HG03520 (cell line): ENCODE data around the gene FAM163B.

ENCODE experiments used
- ATAC-seq: cut with Tn5 transposase; IDR thresholded peaks from one replicate; pipeline ENCODE4 v1.9.1; 2021; ENCODE audit warnings: mild to moderate bottlenecking, moderate library complexity; ENCODE audit not compliant: unreplicated experiment

FAM163B gene

DNA sequence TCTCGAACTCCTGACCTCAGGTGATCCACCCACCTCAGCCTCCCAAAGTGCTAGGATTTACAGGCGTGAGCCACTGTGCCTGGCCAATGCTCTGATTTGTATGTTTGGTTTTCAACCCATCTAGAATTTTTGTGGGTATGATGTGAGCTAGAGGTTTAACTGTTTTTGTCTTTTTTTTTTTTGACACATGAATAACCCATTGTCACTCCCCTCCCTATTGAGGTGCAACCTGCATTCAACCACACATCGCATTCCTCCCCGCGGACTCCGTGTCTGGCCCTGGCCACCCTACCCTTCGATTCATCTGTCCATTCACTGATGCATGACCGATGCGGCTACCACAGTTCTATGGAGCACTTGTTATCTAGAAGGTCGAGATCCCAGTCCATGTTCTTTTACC, 9.5 kb upstream of the FAM163B start:
- no peak for ATAC-seq

DNA sequence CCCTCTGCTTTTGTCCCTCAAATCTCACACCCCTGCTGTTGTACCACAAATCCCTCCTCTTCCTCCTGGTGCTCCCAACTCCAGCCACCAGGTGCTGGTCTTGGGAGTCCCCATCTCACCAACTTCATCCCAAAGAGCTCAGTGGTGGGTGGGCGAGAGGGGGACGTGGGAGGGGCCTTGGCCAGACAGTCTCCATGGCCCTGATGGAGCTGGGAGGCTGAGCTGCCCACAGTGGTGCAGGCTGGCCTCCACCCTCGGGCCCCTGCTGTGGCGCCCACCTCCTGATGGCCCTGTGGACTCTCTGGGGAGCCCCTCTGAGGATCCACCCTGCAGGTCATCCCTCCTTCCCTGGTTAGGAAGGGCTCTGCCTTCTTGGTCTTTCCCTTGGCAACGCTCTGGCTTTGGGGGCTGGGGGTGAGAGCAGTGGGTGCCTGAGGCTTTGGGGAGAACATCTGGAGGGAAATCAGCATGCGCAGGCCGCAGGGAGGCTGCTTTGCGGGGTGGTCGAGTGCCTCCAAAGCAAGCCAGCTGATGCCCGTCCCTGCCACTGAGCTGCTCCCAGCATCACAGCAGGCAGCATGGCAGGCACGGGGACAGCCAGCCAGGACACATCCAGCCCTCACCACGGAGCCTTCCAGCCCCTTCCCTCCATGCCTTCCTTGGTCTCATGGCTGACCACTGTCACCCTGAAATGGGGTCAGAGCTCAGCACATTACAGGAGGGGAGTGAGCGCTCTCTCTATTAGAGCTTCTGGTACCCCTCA, 7.6 kb upstream of the FAM163B start:
- ATAC-seq: no peak

- ATAC-seq: no peak
Measured at GRCh38 chr9:133615606-133616188, 6.5 kb upstream of the FAM163B start.

DNA sequence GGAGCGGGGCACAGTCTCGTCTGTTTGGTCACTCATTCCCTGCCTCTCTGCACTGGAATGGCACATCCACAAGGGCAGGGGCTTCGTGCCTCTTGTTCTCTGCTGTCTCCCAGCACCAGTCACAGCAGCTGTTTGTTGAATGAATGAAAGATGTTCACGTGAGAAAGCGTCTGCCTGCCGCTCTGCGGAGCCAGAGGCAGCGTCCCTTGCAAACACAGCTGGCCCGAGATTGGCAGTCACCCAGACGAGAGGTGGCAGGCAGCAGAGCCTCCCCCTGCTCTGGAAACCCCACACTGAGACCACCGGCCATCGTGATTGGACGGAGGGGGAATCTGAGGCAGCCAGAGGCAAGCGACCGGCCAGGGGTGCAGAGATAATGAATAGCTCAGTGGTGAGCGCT, 6.0 kb upstream of the FAM163B start:
- no peak for ATAC-seq

GRCh38 chr9:133614678-133615077, 5.5 kb upstream of the FAM163B start:
- no peak for ATAC-seq

DNA sequence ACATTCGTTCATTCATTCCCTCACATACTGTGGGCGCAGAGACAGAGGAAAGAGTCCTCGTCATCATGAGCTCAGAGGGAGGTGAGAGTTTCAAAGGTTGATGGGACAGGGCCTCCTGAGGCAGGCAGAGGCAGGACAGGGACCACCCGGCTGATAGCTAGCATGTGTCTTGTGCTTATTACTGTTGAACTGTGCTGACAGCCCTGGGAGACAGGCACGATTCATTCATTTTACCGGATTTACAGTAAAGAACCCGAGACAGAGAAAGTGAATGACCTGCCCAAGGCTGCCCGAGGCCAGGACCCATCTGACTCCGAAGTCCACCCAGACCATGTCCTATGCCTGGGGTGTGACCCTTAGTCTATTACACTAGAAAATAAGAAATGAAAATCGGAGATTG, 4.9 kb upstream of the FAM163B start:
- ATAC-seq: no peak

- ATAC-seq: no peak
Measured at GRCh38 chr9:133613432-133613831, 4.2 kb upstream of the FAM163B start.

DNA sequence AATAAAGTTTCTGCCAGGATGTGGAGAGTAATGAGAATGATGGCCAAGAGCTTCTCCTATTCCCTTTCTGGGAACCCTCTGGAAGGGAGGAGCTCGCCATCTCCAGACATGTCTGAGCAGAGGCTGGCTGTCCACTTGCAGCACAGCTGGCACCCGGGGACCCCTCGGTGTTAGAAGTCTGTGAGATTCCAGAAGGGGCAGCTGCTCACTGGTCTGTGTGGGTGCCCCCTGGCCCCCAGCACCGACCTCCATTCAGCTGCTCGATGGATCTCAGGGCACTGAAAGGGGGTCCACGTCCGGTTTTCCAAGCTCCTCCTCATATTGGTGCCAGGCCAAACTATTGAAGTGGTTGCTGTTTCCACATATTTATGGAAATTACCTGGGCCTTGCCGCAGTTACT, 3.6 kb upstream of the FAM163B start:
- ATAC-seq: no peak

- ATAC-seq: no peak
Measured at GRCh38 chr9:133612051-133612450, 2.9 kb upstream of the FAM163B start.

DNA sequence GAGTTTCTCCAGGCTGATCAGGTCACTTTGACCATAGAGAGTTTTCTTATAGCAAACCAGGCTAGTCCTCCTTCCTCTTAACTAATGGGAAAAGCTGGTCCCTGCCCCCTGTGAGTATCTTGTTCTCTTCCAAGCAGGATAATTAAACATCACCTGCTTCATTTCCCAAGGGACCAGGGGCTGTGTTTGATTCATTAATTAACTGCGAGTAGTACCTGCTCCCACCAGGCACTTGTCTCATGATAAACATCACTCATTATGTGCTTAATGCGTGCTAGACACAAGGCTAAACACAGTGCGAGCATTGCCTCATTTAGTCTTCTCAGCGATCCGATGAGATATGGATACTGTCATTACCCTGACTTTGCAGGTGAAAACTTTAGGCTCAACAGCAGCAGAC, 1.7 kb upstream of the FAM163B start:
- no peak for ATAC-seq

GRCh38 chr9:133608889-133609288, 300 bp downstream of the FAM163B start:
- ATAC-seq: no peak

- no peak for ATAC-seq
Measured at GRCh38 chr9:133608382-133608781, 807 bp downstream of the FAM163B start.

- no peak for ATAC-seq
Measured at GRCh38 chr9:133607976-133608375, 1.2 kb downstream of the FAM163B start.

- no peak for ATAC-seq
Measured at GRCh38 chr9:133607381-133607780, 1.8 kb downstream of the FAM163B start.

DNA sequence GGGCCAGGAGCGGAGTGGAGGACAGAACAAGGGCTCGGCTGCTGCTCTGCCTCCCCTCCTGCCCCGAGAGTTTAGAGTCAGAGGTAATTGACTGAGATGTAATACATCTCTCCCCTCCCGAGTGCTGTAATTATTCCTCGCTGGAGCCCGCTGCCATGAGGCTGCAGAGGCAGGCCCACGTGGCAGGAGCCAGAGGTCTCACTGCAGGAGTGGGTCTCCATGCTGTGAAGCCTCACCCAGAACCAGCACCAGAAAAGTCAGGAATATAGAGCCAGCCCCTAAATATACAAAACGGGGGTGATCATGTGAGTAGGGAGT, 2.5 kb downstream of the FAM163B start:
- ATAC-seq: no peak

DNA sequence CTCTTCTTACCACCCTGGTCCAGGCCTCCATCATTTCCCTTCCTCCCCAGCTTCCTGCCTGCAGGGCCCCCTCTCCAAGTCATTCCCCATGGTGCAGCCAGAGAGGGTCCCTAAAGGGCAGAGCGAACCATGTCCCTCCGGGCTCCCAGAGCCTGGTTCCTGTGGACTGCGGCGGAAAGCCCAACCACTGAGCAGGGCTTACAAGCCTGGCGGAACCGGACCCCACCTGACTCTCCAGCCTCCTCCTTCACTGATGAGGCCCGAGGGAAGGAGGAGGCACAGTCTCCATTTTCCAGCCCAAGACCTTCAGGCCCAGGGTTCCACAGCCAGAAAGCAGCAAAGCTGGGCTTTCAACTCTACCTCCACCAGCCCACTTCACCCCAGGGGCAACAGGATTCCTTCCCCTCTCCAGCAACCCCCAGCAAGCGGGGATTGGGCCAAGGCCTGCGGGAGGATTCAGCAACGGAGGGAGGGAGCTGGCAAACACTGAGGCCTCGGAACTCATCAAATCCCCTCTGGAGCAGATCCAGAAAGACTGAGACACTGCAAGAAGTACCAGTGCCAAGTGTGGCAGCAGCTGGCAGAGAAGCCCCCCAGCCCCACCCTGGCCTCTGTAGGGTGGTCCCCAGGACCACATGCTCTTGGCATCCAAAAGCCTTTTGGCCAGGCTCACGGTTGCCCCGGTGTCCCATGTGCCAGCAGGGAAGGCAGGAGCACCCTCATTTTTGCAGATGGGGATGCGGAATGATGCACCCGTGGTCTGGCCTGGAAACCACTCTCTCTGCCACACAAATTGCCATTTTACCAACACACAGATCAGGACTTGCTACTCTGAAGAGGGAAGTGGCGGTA, 3.1 kb downstream of the FAM163B start:
- no peak for ATAC-seq

- ATAC-seq: no peak
Measured at GRCh38 chr9:133605446-133605845, 3.7 kb downstream of the FAM163B start.

GRCh38 chr9:133604856-133605255, 4.3 kb downstream of the FAM163B start:
- ATAC-seq: no peak

DNA sequence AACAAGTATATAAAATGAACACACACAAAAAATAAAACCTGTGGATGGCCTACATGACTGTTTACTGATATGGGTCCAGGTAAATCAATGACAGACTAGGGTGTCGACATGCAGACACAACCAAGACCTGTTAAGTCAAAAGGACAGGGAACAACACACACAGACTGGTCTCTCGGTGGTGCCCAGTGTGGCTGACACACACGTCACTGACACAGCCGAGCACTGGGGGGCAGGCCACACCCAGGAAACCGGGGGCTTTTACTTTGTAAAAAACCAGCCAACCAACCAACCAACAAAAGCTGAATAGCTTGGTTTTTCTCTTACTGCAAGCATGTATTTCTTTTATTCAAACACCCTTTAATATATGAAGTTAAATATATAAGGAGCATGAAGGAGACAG, 5.0 kb downstream of the FAM163B start:
- no peak for ATAC-seq

- ATAC-seq: no peak
Measured at GRCh38 chr9:133603135-133603927, 5.9 kb downstream of the FAM163B start.

- ATAC-seq: no peak
Measured at GRCh38 chr9:133602277-133602676, 6.9 kb downstream of the FAM163B start.
